Measurements from ENCODE around the gene GDF7.

Gene GDF7

GRCh38 chr2:20666304-20667150, at the start of gene GDF7:
TSS of gene GDF7 (plus strand) at chr2:20667144. CDS start at chr2:20667240, 96 bp downstream.
- no peak for DNase-seq

- DNase-seq: peak; percentile 64
Observed at GRCh38 chr2:20617892-20618467, 49.0 kb upstream of the GDF7 start.

GRCh38 chr2:20618468-20618885, 48.5 kb upstream of the GDF7 start:
- DNase-seq: no peak

- DNase-seq: no peak
Observed at GRCh38 chr2:20618886-20619521, 47.9 kb upstream of the GDF7 start.

GRCh38 chr2:20619624-20620024, 47.3 kb upstream of the GDF7 start:
- no peak for DNase-seq

GRCh38 chr2:20620271-20620681, 46.7 kb upstream of the GDF7 start:
- DNase-seq: no peak

- no peak for DNase-seq
Observed at GRCh38 chr2:20620696-20621365, 46.1 kb upstream of the GDF7 start.

GRCh38 chr2:20621366-20622295, 45.3 kb upstream of the GDF7 start:
- DNase-seq: no peak

- DNase-seq: no peak
Observed at GRCh38 chr2:20622296-20622686, 44.7 kb upstream of the GDF7 start.

- DNase-seq: no peak
Observed at GRCh38 chr2:20622731-20623130, 44.2 kb upstream of the GDF7 start.

GRCh38 chr2:20623241-20623640, 43.7 kb upstream of the GDF7 start:
- DNase-seq: no peak

GRCh38 chr2:20623741-20624155, 43.2 kb upstream of the GDF7 start:
- DNase-seq: no peak

- no peak for DNase-seq
Observed at GRCh38 chr2:20624156-20624883, 42.6 kb upstream of the GDF7 start.

GRCh38 chr2:20624884-20625485, 42.0 kb upstream of the GDF7 start:
- no peak for DNase-seq

GRCh38 chr2:20625491-20626391, 41.2 kb upstream of the GDF7 start:
- DNase-seq: no peak

GRCh38 chr2:20626392-20626697, 40.6 kb upstream of the GDF7 start:
- DNase-seq: no peak

GRCh38 chr2:20626698-20627513, 40.0 kb upstream of the GDF7 start:
- no peak for DNase-seq

- no peak for DNase-seq
Observed at GRCh38 chr2:20627712-20628380, 39.1 kb upstream of the GDF7 start.

GRCh38 chr2:20629181-20629580, 37.8 kb upstream of the GDF7 start:
- no peak for DNase-seq

Data from SHP77 treated with DMSO at 0.1 percent for 48 hours (cell line).